HG03108 (cell line): Measurements from ENCODE around the gene LGI4.

Experiments used
- ATAC-seq: cut with Tn5 transposase; IDR thresholded peaks from one replicate; pipeline ENCODE4 v1.9.1; 2021; ENCODE audit warnings: moderate library complexity; ENCODE audit not compliant: unreplicated experiment

Gene LGI4

DNA sequence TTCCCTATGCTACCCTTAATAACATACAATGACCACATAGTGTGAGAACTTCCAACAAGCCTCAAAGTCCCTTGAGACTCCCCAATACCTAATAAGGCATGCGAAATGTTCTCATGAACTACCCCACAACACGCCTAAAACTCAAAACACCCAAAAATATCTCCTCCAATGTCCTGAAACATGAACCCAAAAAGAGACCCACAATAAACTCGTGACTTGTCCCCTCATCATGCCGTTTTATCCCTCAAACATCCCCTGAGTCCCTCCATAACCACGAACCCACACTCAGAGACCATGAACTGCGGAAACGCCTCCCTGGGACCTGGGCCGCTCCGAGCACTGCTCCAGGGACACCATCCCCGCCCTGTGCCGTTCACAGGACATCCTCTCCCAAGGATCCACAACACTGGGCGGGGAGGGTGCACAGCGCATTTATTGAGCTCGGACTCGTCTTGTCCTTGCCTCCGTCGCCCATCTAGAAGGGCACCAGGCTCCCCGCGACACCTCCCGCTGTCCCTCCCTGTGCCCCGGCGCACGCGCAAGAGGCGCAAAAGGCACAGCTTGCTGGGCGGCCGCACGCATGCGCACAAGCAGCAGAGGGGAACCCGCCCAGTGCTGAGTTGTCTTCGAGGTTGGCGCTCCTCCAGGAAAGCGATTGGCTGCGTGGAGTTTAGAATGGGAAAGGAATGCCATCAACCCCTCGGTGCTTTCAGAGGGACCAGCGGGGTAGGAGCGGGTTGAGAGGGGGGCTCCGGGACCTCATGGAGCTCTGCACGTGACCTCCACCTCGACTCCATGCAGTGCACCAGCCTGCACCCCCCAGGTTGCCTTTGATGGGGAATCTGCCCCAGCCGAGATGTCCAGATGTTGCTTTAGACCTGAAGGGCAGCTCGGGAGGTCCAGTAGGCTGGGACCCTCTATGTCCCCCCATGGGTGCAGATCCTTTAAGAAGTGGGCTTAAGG lies 10.5 kb downstream of the LGI4 start:
- ATAC-seq = peak; percentile 50

DNA sequence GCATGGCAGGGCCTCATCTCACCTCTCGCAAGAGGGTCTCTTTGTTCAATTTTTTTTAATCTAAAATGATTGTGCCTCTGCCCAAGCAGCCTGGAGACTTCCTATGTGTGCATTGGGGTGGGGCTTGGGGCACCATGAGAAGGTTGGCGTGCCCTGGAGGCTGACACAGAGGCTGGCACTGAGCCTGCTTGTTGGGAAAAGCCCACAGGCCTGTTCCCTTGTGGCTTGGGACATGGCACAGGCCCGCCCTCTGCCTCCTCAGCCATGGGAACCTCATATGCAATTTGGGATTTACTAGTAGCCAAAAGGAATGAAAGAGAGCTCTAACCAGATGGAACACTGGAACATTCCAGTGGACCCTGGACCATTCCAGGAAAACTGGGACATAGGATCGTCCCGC lies 11.3 kb downstream of the LGI4 start:
- ATAC-seq = no peak

DNA sequence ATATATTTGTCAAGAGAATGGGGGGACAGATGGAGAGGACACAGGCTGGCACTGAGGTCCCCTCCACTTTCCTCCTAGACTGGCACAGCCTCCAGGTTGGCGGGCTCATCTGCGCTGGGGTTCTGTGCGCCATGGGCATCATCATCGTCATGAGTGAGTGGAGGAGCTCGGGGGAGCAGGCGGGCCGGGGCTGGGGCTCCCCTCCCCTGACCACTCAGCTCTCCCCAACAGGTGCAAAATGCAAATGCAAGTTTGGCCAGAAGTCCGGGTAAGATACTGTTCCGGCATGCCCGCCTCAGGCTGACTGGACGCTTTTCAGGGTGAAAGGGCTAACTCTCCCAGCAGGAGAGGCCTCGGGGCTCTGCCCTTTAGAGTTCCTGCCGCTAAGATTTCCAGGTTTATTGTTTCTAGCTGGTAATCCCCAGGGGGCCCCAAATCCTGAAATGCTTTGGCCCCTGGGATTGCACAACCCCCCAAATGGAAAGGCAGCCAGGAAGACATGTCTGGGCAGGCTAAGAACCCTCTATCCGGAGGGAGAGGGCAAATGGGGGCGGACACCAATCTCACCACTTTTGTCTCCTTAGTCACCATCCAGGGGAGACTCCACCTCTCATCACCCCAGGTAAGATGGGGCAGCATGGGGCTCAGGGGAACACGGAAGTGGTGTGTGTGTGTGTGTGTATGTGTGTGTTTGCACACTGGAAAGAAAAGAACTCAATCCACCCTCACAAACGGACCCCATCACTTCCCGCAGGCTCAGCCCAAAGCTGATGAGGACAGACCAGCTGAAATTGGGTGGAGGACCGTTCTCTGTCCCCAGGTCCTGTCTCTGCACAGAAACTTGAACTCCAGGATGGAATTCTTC lies 11.9 kb downstream of the LGI4 start:
- no peak for ATAC-seq

DNA sequence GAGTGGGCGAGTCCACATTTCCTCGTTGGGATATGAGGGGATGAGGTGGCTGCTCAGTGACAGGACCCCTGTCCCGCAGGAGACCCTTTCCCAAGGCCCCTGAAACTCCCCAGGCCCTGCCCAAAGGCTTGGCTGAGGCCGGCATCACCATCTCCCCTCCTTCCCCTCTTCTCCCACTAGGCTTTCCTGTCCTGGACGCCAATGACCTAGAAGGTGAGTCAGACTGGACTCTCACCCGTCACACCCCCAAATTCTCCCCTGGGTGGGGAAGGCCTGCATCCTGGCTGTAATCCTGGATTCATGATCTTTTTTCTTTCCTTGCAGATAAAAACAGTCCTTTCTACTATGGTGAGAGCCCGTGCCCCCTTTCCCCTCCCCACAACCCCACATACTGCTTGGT lies 14.0 kb downstream of the LGI4 start:
- no peak for ATAC-seq

DNA sequence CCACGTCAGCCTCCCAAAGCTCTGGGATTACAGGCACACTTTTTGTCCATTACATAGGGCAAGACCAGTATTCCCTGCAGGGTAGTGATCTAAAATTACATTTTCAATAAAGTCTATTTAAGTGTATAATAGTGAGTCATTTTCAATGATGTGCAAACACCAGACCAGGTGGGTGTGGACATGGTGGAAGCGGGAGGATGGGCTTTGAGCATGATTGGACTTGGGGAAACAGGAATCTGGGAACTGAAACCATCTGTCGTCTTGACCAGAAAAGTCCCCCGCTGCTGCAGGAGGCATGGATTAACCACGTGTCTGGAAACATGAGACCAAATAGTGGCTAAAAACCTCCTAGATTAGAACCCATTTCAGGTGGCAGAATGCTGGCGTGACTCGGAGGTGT lies 14.4 kb downstream of the LGI4 start:
- ATAC-seq = no peak

DNA sequence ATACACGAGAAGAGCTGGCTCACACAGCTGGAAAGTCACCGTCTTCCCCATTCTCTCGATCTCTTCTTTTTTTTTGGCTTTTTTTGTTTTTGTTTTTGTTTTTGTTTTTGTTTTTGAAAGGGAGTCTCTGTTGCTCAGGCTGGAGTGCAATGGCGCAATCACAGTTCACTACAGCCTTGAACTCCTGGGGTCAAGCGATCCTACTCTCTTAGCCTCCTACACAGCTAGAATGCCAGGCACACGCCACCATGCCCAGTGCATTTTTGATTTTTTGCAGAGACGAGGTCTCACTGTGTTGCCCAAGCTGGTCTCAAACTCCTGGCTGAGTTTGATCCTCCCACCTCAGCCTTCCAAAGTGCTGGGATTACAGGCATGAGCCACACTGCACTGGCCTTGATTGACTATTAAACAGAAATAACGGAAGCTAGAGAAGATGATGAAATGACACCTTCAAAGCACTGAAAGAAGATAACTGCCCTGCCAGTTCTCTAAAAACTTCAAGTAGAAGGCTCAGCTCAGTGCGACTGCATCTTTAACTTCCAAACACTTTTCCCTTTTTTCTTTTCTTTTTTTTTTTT lies 15.2 kb downstream of the LGI4 start:
- ATAC-seq = no peak

DNA sequence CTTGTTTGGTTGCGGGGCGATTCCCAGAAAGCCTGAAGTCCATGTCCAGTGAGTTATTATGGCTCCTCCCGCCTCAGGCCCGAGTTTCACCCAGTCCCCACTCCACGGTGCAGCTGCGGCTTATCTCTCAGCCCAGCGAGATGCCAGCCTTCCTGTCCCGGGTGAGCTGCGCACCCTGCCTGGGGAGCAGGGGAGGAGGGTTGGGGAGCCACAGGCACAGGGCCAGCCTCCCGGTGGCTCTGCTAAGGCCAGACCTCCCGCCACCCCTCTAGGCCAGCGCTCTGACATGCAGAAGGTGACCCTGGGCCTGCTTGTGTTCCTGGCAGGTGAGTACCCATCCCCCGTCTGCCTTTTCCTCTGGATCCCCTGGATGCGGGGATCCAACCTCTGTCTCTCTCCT lies 15.8 kb downstream of the LGI4 start:
- ATAC-seq = no peak

DNA sequence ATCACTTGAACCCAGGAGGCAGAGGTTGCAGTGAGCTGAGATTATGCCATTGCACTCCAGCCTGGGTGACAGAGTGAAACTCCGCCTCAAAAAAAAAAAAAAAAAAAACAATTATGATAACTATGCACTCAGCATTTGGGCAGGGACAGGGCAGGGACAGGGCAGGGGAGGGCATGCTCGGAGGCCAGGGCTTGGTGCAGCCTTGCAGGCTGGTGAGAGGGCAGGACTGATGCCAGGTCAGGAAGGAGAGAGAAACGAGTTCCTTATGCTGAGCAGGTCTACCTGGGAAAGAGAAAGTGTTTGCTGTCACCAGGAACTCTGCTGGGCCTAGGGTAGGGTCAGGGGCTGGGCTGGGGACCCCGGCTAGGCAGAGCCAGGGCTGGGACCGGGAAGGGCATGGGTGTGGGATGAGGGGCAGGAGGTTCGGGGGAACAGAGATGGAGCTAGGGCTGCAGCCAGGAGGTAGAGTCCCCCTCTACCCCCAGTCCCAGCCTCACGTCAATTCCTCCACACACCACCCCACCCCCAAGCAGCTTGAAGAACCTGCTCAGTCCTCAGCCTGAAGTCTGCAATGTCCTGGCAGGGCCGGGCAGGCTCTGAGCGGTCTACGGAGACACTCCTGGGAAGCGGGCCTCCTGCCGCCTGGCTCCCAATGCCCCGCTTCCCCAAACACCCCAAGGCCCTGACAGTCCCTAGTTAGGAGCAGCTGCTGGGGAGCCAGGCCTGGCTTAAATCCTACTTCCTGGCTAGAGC lies 16.4 kb downstream of the LGI4 start:
- ATAC-seq = no peak

DNA sequence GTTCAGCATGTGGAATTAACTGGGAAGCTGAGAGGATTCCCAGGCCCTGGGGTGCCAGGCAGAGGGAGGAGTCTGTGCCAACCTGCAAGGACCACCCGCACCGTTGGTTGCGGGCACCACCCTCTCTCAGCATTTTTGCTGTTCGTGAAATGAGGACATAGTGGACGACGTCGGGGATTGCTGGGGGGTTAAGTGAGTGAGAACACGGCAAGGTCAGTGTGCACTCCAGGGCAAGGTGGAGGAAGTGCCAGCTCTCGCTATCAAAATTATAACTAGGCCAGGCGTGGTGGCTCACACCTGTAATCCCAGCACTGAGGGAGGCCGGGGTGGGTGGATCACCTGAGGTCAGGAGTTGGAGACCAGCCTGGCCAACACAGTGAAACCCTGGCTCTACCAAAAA lies 17.1 kb downstream of the LGI4 start:
- ATAC-seq = no peak

DNA sequence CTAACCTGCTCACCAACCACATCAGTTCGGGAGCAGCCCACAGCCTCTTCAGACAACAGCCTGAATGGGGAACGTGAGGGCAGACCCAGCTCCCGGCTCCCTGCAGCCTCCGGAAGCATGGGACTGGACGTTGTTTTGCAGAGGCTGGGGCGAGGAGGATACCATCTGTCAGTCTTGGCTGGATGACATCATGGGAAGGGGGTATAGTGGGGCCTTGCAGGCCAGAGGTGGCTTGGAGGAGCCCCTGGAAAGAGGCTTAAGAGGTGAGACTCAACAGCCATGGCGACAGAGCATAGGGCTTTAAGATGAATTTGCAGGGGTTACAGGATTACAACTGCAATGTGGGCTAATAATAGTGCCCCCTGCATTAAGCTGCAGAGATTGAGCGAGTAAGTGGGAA lies 17.7 kb downstream of the LGI4 start:
- ATAC-seq = no peak

DNA sequence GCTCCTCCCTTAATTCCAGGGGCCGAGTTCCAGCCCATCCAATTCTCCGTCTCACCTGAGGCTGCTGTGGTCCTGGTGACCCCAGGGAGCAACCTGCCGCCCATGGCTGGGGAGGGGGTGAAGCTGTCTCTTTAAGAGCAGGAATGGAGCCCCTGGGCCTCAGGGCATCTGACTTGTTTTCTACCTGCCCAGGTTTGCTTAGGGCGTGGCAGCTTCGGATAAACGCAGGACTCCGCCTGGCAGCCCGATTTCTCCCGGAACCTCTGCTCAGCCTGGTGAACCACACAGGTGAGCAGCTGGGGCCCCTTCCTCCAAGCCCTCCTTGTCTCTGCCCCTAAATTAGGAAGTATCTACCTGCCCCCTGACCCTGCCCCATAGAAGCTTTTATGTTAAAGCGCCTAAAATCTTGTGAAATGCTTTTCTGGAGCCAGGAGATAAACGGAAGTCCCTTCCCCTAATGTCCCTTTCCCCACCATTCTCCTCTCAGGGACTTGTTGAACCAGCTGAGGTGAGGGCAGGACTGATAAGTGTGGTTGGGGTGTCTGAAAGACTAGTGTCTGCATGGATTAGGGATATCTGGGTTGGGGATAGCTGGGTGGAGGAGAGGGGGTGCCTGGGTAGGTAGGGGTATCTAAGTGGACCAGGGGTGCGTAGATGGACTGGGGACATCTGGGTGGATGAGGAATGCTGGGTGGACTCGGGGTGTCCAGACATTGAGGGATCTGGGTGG lies 18.6 kb downstream of the LGI4 start:
- no peak for ATAC-seq

DNA sequence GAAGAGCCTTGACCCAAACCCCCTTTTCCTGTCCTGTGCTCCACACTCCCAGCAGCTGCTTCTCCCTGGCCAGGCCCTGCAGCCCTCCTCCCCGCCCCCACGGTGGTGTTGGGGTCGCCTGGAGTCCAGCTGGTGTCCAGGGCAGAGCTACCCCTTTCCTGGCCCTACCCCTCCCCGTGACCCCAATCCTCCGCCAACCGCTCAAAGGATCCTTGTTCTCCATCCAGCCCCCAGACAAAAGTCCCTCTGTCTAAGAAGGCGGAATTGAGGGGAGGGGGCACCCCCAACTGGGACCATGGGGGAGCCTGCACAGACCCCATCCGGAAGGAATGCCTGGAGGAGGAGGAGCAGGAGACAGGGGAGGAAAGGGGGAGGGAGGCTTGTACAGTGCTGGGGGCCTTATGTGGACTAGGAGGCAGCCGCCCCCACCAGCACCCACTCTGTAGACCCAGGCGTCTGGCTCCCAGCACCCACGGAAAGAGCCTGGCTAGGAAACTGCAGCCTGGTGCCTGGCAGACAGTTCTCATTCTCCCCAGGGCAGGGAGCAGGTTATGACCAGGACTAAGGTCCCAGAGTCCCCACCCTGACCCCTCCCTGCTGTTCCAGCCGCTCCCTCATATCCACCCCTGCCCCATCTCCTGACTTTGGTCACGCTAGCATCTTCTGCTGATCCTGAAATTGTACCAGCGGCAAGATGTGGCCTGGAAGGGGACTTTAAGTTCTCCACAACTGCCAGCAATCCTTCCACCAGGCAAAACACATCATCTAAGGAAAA lies 19.5 kb downstream of the LGI4 start, which contains the start of gene FXYD3:
FXYD3 (plus strand) TSS at position 647 of the 775 bp plus-strand sequence. CDS start 3,554 bp downstream, outside the sequence.
- ATAC-seq = no peak

DNA sequence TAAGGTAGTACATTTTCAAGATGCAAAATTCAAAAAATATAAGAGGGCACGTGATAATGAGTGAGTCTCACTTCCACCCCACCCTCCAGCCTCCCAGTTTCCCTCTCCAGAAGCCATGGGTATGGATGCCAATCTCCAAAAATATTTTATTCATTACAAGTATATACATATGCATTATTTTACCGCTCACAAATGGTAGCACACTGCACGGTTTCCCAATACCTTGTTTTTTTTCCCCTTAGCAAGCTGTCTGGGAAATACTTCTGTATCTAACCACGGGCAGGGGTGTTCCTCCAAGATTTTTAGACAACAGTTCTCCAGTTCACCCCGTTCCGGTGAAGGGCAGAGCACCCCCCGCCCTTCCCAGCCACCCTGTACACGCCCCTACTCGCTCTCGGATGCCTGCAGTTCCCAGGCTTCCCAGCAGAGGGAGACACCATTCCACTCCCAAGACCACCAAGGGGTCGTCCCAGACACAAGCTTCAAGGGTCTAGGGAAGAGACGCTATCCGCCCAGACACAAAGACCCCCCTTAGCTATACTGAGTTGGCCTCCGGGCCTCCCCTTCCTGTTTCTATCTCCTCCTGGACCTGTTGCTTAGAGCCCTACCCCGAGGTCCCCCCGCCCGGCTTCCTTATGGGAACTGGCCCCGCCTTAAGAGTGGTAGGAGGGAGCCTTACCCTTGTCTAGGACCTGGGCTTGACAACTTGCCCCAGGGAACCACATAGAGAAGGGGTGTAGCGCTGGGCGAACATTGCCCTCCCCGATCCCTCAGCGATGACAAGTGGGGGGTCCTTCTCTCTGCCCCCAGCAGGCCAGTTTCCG lies 20.3 kb downstream of the LGI4 start:
- no peak for ATAC-seq

DNA sequence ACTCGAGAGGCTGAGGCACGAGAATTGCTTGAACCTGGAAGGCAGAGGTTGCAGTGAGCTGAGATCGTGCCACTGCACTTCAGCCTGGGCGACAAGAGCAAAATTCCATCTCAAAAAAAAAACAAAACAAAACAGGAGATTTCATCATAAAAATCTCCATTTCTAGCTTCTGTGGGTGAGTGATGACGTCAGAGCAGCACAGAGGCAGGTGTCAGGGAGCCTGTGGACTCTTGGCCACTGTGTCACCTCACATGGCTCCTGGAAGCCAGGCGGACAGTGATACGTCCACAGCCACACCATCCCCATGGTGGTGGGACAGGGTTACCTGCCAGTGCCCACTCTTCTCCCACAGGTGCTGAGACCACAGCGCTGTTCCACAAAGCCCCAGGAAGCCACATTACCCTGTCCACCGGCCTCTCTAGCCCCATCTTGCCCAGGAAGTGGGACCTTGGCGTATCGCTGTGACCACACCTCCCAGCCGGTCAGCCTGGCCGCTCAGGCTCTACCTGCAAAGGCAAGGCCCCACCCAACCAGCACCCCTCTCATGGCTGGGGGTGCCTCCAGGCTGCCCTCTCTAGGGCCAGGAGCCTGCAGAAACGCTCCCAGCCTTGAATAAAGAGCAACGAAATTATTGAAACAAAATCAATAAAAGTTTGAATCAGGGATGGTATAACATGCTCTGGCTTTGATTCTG lies 21.7 kb downstream of the LGI4 start:
- no peak for ATAC-seq

DNA sequence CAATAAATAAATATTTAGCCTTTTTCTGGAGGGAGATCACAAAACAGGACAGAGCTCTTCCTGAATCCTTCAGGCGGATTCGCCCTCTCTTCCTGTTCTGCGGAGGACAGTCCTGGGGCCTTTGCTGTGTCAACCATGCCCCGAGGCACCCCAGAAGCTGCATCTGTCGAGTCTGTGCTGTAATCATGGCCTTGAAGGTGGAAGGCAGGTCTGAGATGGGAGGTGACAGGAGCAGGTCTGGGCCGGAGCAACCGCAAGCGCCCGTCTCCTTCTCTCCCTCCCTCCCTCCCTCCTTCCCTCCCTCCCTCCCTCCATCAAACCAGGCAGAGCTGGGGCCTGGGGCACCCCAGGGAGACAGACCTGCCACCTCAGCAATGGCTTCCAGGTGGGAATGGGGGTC lies 23.9 kb downstream of the LGI4 start:
- no peak for ATAC-seq

DNA sequence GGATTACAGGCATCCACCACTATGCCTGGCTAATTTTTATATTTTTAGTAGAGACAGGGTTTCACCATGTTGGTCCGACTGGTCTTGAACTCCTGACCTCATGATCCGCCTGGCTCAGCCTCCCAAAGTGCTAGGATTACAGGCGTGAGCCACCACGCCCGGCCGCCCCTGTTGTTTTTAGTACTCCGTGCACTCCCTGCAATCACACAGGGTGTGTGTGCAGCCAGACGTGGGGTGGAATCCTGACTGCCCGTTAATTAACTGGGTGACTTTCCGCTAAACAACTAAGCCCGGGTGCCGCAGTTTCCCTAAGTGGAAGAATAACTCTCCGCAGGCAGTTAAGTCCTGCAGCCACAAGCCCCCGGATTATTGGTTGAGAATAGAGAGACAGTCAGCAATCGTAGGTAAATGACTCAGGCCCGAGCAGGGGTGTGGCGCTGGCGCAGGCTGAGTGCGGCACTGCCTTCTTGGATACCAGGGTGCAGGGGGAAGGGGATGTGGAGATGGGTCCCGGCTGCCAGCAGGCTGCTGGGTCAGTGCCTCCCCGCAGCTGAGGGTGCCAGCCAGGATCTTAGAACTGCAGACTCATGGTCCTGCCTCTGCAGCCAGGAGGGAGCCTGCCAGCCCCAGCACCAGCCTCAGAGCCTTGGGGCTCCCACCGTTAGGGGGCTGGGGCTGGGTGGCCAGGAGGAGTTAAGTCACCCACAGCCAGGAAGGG lies 25.3 kb downstream of the LGI4 start:
- ATAC-seq = no peak

DNA sequence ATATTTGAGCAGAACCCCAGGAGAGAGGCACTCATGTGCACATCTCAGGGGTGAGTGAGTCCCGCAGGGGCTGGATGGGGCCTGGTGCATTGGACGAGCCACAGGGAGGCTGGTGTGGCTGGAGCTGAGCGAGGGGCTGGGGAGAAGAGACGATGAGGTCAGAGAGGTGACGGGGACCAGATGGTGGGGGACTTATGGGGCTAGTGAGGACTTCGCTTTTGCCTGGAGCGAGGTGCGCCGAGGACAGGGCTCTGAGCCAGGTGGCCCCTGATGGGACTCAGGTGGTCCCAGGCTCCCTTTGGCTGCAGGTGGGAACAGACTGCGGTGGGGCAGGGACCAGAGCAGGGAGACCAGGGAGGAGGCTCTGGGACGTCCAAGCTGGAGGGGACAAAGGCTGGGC lies 26.1 kb downstream of the LGI4 start:
- no peak for ATAC-seq
